Thyroid gland (tissue), 4 donors: ENCODE data around the gene MCM3AP.

Experiments used
- POLR2A ChIP-seq, 2 donors: fragments of 450-650 bp; IDR thresholded peaks; one replicate each; pipeline ENCODE4 v1.6.1; 2017; ENCODE audit warnings: antibody characterized with exemption in 2 of 2, mild to moderate bottlenecking in 2 of 2, moderate library complexity in 1 of 2
- TF ChIP-seq, protein P1 (sequence below), 6 experiments: fragments of 200-600 bp in 3 of 6; fragments of 450-650 bp in 3 of 6; sonication (generic) in 3 of 6; IDR thresholded peaks; one replicate each; pipeline ENCODE4 v1.5.1; 2016 to 2019; ENCODE audit warnings: antibody characterized with exemption in 6 of 6, mild to moderate bottlenecking in 2 of 6, inconsistent platforms in 1 of 6, moderate library complexity in 1 of 6

DNA sequence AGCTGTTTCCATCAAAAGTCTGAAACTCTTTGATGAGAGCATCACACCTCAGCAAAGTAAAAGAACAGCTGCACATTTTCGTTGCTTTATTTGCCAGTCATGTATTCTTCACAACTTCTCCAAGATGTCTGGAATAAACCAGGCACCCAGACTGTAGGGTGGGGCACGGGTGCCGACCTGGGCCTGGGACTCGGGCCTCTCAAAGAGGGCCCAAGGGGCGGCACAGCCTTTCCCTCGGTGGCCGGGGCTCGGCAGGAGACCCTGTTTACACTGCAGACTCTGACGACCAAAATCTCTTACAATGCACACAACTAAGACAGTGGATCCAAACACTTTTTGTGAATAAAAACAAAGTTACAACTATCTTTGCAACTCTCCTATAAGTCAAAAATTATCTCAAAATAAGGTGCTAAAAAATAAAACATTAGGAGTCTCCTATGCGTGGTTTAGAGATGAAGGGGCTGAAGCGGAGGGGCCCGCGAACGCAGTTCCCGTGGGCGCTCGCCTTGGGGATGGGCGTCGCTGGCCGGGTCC lies 57.5 kb downstream of the MCM3AP start:
- no peak for TF ChIP-seq POLR2A (IDR thresholded peaks at IDR 0.05)
- TF ChIP-seq, protein P1, sequence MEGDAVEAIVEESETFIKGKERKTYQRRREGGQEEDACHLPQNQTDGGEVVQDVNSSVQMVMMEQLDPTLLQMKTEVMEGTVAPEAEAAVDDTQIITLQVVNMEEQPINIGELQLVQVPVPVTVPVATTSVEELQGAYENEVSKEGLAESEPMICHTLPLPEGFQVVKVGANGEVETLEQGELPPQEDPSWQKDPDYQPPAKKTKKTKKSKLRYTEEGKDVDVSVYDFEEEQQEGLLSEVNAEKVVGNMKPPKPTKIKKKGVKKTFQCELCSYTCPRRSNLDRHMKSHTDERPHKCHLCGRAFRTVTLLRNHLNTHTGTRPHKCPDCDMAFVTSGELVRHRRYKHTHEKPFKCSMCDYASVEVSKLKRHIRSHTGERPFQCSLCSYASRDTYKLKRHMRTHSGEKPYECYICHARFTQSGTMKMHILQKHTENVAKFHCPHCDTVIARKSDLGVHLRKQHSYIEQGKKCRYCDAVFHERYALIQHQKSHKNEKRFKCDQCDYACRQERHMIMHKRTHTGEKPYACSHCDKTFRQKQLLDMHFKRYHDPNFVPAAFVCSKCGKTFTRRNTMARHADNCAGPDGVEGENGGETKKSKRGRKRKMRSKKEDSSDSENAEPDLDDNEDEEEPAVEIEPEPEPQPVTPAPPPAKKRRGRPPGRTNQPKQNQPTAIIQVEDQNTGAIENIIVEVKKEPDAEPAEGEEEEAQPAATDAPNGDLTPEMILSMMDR (IDR thresholded peaks at IDR 0.05): no peak
